ENCODE measurements around the gene SLC25A42. TPM values are rescaled to one million over a fixed set of nuclear protein-coding genes. Genes with fewer than 3 reads are reported as not detected.

Gene SLC25A42
- total and polyA plus RNA-seq, 2 of the 13 experiments (the other 11 are each of a cell fraction or from before 2014, with no cell fraction given): 12.8 to 18.3 TPM

DNA sequence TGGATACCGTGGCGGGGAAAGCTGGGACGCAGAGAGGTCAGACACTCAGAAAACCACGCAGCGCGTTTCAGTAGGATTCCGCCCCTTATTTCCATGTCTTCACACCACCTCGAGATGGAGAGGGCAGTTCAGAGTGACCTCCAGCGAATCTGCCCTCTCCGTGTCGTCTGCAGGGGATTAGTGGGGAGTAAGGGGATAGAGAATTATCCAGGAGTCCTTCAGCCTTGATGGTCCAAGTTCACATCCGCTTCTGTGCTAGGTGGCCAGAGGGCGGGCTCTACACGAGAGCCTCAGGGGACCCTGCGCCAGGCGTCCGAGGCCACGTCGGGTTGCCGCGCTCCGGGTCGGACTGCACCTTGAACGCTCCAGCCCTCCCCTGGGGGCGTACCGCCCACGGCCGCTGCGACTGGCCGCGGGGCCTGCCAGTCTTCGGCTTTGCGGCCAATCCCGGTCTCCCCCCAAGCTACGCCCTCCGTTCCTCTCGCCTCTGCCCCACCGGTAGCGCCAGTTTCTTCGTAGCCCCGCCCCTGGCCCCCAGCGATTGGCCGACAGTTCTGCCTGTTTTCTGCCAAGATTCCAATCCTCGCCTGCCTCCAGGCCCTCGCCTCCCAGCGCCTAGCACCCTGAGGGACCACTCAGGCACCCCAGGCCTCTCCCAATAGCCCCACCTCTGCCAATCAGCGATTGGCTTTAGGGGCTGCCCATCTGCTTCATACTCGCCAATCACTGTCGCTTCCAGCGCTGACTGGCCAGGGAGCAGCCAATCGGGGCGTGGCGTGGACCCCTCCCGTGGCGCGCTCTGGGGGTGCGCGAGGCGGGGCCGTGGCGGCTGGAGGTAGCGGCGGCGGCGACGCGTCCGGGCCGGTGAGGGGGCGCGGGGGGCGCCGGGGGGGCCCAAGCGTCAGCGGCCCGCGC, at the start of gene SLC25A42 (continued):
- TF ChIP-seq ZBTB7A (CRISPR knock-in tag; IDR thresholded peaks at IDR 0.05) (peak; percentile 38; the same call in 1 of the 2 replicates), ZNF3 (CRISPR knock-in tag; IDR thresholded peaks at IDR 0.05) (no peak), AKAP8 (CRISPR knock-in tag; IDR thresholded peaks at IDR 0.05) (peak; percentile 99), HOXD1 (CRISPR knock-in tag; IDR thresholded peaks at IDR 0.05) (0 out of 2 replicates have a peak, but pooled peaks have one; percentile 44), ZBTB8A (CRISPR knock-in tag; IDR thresholded peaks at IDR 0.05; ENCODE audit: borderline replicate concordance, low read depth) (no peak), SP2 (CRISPR knock-in tag; IDR thresholded peaks at IDR 0.05) (peak; percentile 94), SP1 (IDR thresholded peaks at IDR 0.05) (peak; percentile 80; the same call in 1 of the 2 replicates), SP1 (CRISPR knock-in tag; IDR thresholded peaks at IDR 0.05) (peak; percentile 92), TAF1 (CRISPR knock-in tag; IDR thresholded peaks at IDR 0.05) (peak; percentile 60; the same call in 1 of the 2 replicates), ARID2 (CRISPR knock-in tag; IDR thresholded peaks at IDR 0.05; ENCODE audit: borderline replicate concordance) (no peak), HOXA3 (CRISPR knock-in tag; IDR thresholded peaks at IDR 0.05) (peak; percentile 59), ZNF646 (CRISPR knock-in tag; IDR thresholded peaks at IDR 0.05) (0 out of 2 replicates have a peak, but pooled peaks have one; percentile 48), ZMYM2 (CRISPR knock-in tag; IDR thresholded peaks at IDR 0.05) (peak; percentile 43; the same call in 1 of the 2 replicates), ZNF343 (CRISPR knock-in tag; IDR thresholded peaks at IDR 0.05) (peak; percentile 78), MAFF (IDR thresholded peaks at IDR 0.05; ENCODE audit: low read depth, low read length) (no peak), ARNTL (CRISPR knock-in tag; IDR thresholded peaks at IDR 0.05) (peak; percentile 59), IKZF1 (IDR thresholded peaks at IDR 0.05) (no peak), PTBP1 (IDR thresholded peaks at IDR 0.05; ENCODE audit: low read depth, low read length, poor library complexity, severe bottlenecking) (no peak), ERF (CRISPR knock-in tag; IDR thresholded peaks at IDR 0.05) (peak; percentile 61; the same call in 1 of the 2 replicates), SNAPC2 (CRISPR knock-in tag; IDR thresholded peaks at IDR 0.05) (no peak)
- TF ChIP-seq, protein P1, sequence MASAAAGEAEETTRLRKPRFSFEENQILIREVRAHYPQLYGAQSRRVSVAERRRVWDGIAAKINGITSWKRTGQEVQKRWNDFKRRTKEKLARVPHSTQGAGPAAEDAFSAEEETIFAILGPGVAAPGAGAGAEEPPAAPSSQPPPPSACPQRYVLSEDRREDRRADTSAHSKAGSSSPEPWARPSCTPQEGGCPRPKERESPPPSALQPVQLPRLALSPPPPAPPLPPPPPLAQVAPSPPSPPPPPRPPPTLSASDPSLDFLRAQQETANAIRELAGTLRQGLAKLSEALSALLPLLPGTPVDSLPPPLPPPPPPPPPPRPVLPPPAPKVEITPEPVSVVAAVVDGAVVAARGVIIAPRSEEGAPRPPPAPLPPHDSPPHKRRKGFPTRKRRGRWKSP (CRISPR knock-in tag; IDR thresholded peaks at IDR 0.05): 0 out of 2 replicates have a peak, but pooled peaks have one; percentile 15
- TF ChIP-seq, protein P2, sequence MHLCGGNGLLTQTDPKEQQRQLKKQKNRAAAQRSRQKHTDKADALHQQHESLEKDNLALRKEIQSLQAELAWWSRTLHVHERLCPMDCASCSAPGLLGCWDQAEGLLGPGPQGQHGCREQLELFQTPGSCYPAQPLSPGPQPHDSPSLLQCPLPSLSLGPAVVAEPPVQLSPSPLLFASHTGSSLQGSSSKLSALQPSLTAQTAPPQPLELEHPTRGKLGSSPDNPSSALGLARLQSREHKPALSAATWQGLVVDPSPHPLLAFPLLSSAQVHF (CRISPR knock-in tag; IDR thresholded peaks at IDR 0.05): no peak

Measured in HepG2 (cell line).